WTC11 (cell line): ENCODE results near the gene RXRA. TPM values are rescaled to one million over a fixed set of nuclear protein-coding genes. Genes with fewer than 3 reads are reported as not detected.

ENCODE experiments used
- ATAC-seq: fragments of 200-7000 bp; cut with Tn5 transposase; 2 replicates; pipeline ENCODE4 v1.10.0; 2021; ENCODE audit warnings: mild to moderate bottlenecking, moderate library complexity
- CTCF ChIA-PET: fragments of 300-600 bp; sonication (Branson Sonifier 250); formaldehyde crosslinking; loops from one replicate; lab custom pipeline; 2021; ENCODE audit warnings: antibody characterized with exemption; lab: Charles Lee
- POLR2A ChIA-PET: fragments of 350-600 bp; sonication (Branson Sonifier 250); formaldehyde crosslinking; loops from one replicate; lab custom pipeline; 2021; ENCODE audit warnings: antibody characterized with exemption; lab: Charles Lee
- DNase-seq: peaks from one replicate; pipeline ENCODE4 v3.0.0; 2021; ENCODE audit warnings: low spot score
- H3K27ac Mint-ChIP-seq: 2 replicates; pipeline ENCODE4 v1.8.0; 2021; ENCODE audit warnings: mixed read lengths
- H3K27me3 Mint-ChIP-seq: 2 replicates; pipeline ENCODE4 v1.8.0; 2021; ENCODE audit warnings: low read depth, mild to moderate bottlenecking, moderate library complexity, mixed read lengths
- H3K36me3 Mint-ChIP-seq: 2 replicates; pipeline ENCODE4 v1.8.0; 2021; ENCODE audit warnings: mixed read lengths
- H3K4me1 Mint-ChIP-seq: 2 replicates; pipeline ENCODE4 v1.8.0; 2022; ENCODE audit warnings: mixed read lengths
- H3K4me3 Mint-ChIP-seq: 2 replicates; pipeline ENCODE4 v1.8.0; 2021; ENCODE audit warnings: mild to moderate bottlenecking, moderate library complexity, mixed read lengths
- H3K9me3 Mint-ChIP-seq: 2 replicates; pipeline ENCODE4 v1.8.0; 2021; ENCODE audit warnings: mixed read lengths
- E2F4 ChIP-seq: sonication (generic); formaldehyde crosslinking; IDR thresholded peaks from 2 replicates; pipeline ENCODE4 v1.8.1; 2022; ENCODE audit warnings: low read depth, mild to moderate bottlenecking, moderate library complexity, missing genetic modification reagents, borderline replicate concordance
- ERG ChIP-seq: fragments of 250-450 bp; sonication (Bioruptor Pico); IDR thresholded peaks from 2 replicates; pipeline ENCODE4 v1.8.0; 2021; ENCODE audit warnings: mild to moderate bottlenecking
- ESRRA ChIP-seq: sonication (generic); formaldehyde crosslinking; IDR thresholded peaks from 2 replicates; pipeline ENCODE4 v1.8.1; 2022; ENCODE audit warnings: mild to moderate bottlenecking, missing genetic modification reagents, borderline replicate concordance
- HMGA2 ChIP-seq: fragments of 250-450 bp; sonication (Bioruptor Pico); IDR thresholded peaks from 2 replicates; pipeline ENCODE4 v1.4.0; 2021; ENCODE audit warnings: mild to moderate bottlenecking, moderate library complexity
- IRF2 ChIP-seq: sonication (generic); formaldehyde crosslinking; IDR thresholded peaks from 2 replicates; pipeline ENCODE4 v1.8.0; 2022; ENCODE audit warnings: low read depth, missing genetic modification reagents, borderline replicate concordance
- NR1H2 ChIP-seq: sonication (generic); formaldehyde crosslinking; IDR thresholded peaks from 2 replicates; pipeline ENCODE4 v1.9.0; 2021; ENCODE audit warnings: mild to moderate bottlenecking, moderate library complexity, missing genetic modification reagents
- ZNF138 ChIP-seq: sonication (generic); formaldehyde crosslinking; conservative IDR thresholded peaks from 2 replicates; pipeline ENCODE4 v1.8.1; 2022; ENCODE audit warnings: mild to moderate bottlenecking, moderate library complexity, missing genetic modification reagents
- ZNF263 ChIP-seq: sonication (generic); formaldehyde crosslinking; IDR thresholded peaks from 2 replicates; pipeline ENCODE4 v1.8.1; 2022; ENCODE audit warnings: low read depth, mild to moderate bottlenecking, moderate library complexity, missing genetic modification reagents
- ZNF317 ChIP-seq: sonication (generic); formaldehyde crosslinking; IDR thresholded peaks from 2 replicates; pipeline ENCODE4 v1.8.1; 2023; ENCODE audit warnings: low read depth, mild to moderate bottlenecking, moderate library complexity, missing genetic modification reagents, borderline replicate concordance
- ZNF425 ChIP-seq: fragments of 250-450 bp; sonication (Bioruptor Pico); conservative IDR thresholded peaks from 2 replicates; pipeline ENCODE4 v1.9.0; 2021; ENCODE audit warnings: mild to moderate bottlenecking
- ZNF532 ChIP-seq: fragments of 250-450 bp; sonication (Bioruptor Pico); IDR thresholded peaks from 2 replicates; pipeline ENCODE4 v1.9.0; 2021; ENCODE audit warnings: mild to moderate bottlenecking, borderline replicate concordance
- total RNA-seq: library from RNA; stranded (reverse); gene quantifications from 3 replicates; pipeline ENCODE4 v1.2.3, GENCODE V29; 2021
- TF ChIP-seq, protein P1 (sequence below): fragments of 250-450 bp; sonication (Bioruptor Pico); IDR thresholded peaks from 2 replicates; pipeline ENCODE4 v1.9.0; 2021; ENCODE audit warnings: mild to moderate bottlenecking
- TF ChIP-seq, protein P2 (sequence below): fragments of 250-450 bp; sonication (Bioruptor Pico); IDR thresholded peaks from 2 replicates; pipeline ENCODE4 v1.9.0; 2021; ENCODE audit warnings: moderate library complexity, mild to moderate bottlenecking, inconsistent platforms, borderline replicate concordance
- TF ChIP-seq, protein P3 (sequence below): sonication (generic); formaldehyde crosslinking; conservative IDR thresholded peaks from 2 replicates; pipeline ENCODE4 v1.8.1; 2023; ENCODE audit warnings: mild to moderate bottlenecking, low read depth, missing genetic modification reagents, moderate library complexity

The RXRA gene
- total RNA-seq, 1 experiment from 2014 or later = 27.5 TPM

DNA sequence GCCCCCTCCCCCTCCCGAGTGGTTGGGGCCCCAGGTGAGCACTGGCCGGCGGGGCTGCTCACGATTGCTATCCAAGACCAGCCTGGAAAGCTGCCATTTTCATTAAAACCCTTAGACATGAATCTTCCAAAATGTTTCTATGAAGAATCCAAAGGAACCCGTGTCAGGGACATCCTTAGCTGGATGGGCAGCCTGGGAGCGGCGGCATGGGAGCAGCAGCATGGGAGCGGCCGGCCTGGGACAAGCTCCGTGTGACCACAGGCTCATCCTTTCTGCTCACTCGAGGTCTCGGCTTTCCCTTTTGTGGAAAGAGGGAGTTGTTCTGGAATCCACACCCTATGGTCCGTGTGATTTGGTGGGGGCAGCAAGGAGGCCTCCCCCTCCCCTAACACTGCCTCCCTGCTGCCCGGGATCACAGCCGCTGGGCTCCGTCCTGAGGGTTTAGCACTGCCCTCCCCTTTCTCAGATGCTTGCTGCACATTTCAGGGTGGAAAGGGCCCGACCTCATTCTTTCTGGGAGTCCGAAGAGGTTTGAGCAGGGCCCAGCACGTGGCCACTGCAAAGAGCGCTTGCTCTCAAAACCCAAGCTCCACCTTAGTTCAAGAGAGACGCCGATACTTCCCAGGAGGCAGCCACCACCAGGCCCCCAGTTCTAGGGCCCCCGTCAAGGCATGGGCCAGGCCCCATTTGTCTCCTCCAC, 127.7 kb downstream of the RXRA start:
- Mint-ChIP-seq H3K9me3 (peaks cover 5% of the 10 kb centered on the region), H3K27me3 (peaks cover 3% of the 10 kb centered on the region; the same call in 1 of the 2 replicates), H3K4me1 (no peaks in the 10 kb centered on the region), H3K4me3 (no peak overlapping the region), H3K27ac (no peak overlapping the region), H3K36me3 (peaks cover 4% of the 10 kb centered on the region)
- ChIA-PET POLR2A (no interaction called here), CTCF (interaction anchor here (1.9 kb wide), 1 partner anchor 235 kb away, joined by 5 read pairs; no protein-coding TSS in a partner anchor)
- ATAC-seq (no peak), DNase-seq (no peak)
- TF ChIP-seq E2F4 (no peak), HMGA2 (CRISPR knock-in tag) (no peak), NR1H2 (CRISPR knock-in tag) (no peak), ERG (CRISPR knock-in tag) (no peak), ZNF138 (CRISPR knock-in tag) (no peak)
- TF ChIP-seq, protein P1, sequence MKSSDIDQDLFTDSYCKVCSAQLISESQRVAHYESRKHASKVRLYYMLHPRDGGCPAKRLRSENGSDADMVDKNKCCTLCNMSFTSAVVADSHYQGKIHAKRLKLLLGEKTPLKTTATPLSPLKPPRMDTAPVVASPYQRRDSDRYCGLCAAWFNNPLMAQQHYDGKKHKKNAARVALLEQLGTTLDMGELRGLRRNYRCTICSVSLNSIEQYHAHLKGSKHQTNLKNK (CRISPR knock-in tag) = no peak

- POLR2A ChIA-PET = no interaction called here
- Mint-ChIP-seq H3K4me1 (no peaks in the 10 kb centered on the region), H3K27me3 (no peaks in the 10 kb centered on the region), H3K9me3 (peaks cover under 1% of the 10 kb centered on the region), H3K4me3 (no peak overlapping the region), H3K36me3 (peaks cover under 1% of the 10 kb centered on the region), H3K27ac (no peak overlapping the region)
- TF ChIP-seq HMGA2 (CRISPR knock-in tag) (no peak), ZNF425 (CRISPR knock-in tag) (no peak), ESRRA (no peak), IRF2 (CRISPR knock-in tag) (no peak)
- TF ChIP-seq, protein P1 (CRISPR knock-in tag) = no peak
- TF ChIP-seq, protein P2, sequence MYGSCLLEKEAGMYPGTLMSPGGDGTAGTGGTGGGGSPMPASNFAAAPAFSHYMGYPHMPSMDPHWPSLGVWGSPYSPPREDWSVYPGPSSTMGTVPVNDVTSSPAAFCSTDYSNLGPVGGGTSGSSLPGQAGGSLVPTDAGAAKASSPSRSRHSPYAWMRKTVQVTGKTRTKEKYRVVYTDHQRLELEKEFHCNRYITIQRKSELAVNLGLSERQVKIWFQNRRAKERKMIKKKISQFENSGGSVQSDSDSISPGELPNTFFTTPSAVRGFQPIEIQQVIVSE (CRISPR knock-in tag) = no peak
- ATAC-seq (no peak), DNase-seq (no peak)
- CTCF ChIA-PET = interaction anchor here (1.9 kb wide), 1 partner anchor 234 kb away, joined by 5 read pairs; no protein-coding TSS in a partner anchor
These were observed 128.2 kb downstream of the RXRA start for GRCh38 chr9:134454476-134454857.

GRCh38 chr9:134455021-134455471, 128.8 kb downstream of the RXRA start:
- DNase-seq (no peak), ATAC-seq (no peak)
- no peak overlapping the region for H3K4me3 Mint-ChIP-seq
- H3K9me3 Mint-ChIP-seq = no peaks in the 10 kb centered on the region
- ChIA-PET POLR2A (no interaction called here), CTCF (interaction anchor here (1.9 kb wide), 1 partner anchor 234 kb away, joined by 5 read pairs; no protein-coding TSS in a partner anchor)
- no peak overlapping the region for H3K27ac Mint-ChIP-seq
- H3K36me3 Mint-ChIP-seq = no peaks in the 10 kb centered on the region
- no peaks in the 10 kb centered on the region for H3K27me3 Mint-ChIP-seq
- H3K4me1 Mint-ChIP-seq = no peaks in the 10 kb centered on the region
- TF ChIP-seq ZNF263 (CRISPR knock-in tag) (no peak), ZNF317 (no peak), ZNF532 (CRISPR knock-in tag) (no peak)
- TF ChIP-seq, protein P3, sequence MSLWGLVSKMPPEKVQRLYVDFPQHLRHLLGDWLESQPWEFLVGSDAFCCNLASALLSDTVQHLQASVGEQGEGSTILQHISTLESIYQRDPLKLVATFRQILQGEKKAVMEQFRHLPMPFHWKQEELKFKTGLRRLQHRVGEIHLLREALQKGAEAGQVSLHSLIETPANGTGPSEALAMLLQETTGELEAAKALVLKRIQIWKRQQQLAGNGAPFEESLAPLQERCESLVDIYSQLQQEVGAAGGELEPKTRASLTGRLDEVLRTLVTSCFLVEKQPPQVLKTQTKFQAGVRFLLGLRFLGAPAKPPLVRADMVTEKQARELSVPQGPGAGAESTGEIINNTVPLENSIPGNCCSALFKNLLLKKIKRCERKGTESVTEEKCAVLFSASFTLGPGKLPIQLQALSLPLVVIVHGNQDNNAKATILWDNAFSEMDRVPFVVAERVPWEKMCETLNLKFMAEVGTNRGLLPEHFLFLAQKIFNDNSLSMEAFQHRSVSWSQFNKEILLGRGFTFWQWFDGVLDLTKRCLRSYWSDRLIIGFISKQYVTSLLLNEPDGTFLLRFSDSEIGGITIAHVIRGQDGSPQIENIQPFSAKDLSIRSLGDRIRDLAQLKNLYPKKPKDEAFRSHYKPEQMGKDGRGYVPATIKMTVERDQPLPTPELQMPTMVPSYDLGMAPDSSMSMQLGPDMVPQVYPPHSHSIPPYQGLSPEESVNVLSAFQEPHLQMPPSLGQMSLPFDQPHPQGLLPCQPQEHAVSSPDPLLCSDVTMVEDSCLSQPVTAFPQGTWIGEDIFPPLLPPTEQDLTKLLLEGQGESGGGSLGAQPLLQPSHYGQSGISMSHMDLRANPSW (CRISPR knock-in tag) = no peak
